HEK293 (cell line): ENCODE data around the gene BCAS3.

Experiments used
- KLF10 ChIP-seq: fragments of 450-650 bp; IDR thresholded peaks from 2 replicates; pipeline ENCODE4 v1.5.1; 2018; ENCODE audit warnings: missing biosample characterization, mild to moderate bottlenecking, missing genetic modification characterization
- ZBTB48 ChIP-seq: fragments of 450-650 bp; formaldehyde crosslinking; IDR thresholded peaks from 2 replicates; pipeline ENCODE4 v1.5.1; 2016; ENCODE audit warnings: missing biosample characterization, missing genetic modification characterization
- ZNF16 ChIP-seq: fragments of 450-650 bp; formaldehyde crosslinking; IDR thresholded peaks from 2 replicates; pipeline ENCODE4 v1.5.1; 2016; ENCODE audit warnings: low read depth, missing biosample characterization, missing genetic modification characterization
- TF ChIP-seq, protein P1 (sequence below): fragments of 450-650 bp; formaldehyde crosslinking; IDR thresholded peaks from 2 replicates; pipeline ENCODE4 v1.5.1; 2016; ENCODE audit warnings: missing biosample characterization, missing genetic modification characterization
- TF ChIP-seq, protein P2 (sequence below): fragments of 450-650 bp; formaldehyde crosslinking; IDR thresholded peaks from 2 replicates; pipeline ENCODE4 v1.5.1; 2016; ENCODE audit warnings: missing biosample characterization, missing genetic modification characterization
- TF ChIP-seq, protein P3 (sequence below): fragments of 450-650 bp; formaldehyde crosslinking; IDR thresholded peaks from 2 replicates; pipeline ENCODE4; 2016; ENCODE audit warnings: missing biosample characterization, missing genetic modification characterization
- TF ChIP-seq, protein P4 (sequence below): fragments of 450-650 bp; formaldehyde crosslinking; IDR thresholded peaks from 2 replicates; pipeline ENCODE4 v1.5.1; 2016; ENCODE audit warnings: missing biosample characterization, missing genetic modification characterization, low read depth

DNA sequence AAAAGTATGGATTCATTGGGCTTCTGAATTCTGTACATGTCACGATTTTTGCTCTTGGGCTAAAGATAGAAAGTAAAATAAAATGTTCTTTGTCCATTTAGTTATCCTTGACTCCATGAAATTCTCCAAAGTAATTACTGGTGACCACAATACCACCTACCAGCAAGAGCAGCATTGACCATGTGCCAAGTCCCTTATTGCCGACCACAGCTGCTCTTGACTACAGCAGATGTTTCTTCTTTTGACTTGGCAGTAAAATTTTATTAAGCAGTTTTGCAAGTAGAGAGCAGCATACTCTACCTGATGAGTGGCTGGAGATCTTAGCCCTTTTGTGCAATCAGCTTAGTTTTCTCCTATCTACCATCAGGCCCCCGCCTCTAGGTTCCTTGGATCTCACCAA, 569.8 kb downstream of the BCAS3 start:
- TF ChIP-seq ZBTB48 (no peak), ZNF16 (tag by site-specific recombination) (no peak), KLF10 (no peak)
- TF ChIP-seq, protein P1, sequence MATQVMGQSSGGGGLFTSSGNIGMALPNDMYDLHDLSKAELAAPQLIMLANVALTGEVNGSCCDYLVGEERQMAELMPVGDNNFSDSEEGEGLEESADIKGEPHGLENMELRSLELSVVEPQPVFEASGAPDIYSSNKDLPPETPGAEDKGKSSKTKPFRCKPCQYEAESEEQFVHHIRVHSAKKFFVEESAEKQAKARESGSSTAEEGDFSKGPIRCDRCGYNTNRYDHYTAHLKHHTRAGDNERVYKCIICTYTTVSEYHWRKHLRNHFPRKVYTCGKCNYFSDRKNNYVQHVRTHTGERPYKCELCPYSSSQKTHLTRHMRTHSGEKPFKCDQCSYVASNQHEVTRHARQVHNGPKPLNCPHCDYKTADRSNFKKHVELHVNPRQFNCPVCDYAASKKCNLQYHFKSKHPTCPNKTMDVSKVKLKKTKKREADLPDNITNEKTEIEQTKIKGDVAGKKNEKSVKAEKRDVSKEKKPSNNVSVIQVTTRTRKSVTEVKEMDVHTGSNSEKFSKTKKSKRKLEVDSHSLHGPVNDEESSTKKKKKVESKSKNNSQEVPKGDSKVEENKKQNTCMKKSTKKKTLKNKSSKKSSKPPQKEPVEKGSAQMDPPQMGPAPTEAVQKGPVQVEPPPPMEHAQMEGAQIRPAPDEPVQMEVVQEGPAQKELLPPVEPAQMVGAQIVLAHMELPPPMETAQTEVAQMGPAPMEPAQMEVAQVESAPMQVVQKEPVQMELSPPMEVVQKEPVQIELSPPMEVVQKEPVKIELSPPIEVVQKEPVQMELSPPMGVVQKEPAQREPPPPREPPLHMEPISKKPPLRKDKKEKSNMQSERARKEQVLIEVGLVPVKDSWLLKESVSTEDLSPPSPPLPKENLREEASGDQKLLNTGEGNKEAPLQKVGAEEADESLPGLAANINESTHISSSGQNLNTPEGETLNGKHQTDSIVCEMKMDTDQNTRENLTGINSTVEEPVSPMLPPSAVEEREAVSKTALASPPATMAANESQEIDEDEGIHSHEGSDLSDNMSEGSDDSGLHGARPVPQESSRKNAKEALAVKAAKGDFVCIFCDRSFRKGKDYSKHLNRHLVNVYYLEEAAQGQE: no peak
- TF ChIP-seq, protein P2, sequence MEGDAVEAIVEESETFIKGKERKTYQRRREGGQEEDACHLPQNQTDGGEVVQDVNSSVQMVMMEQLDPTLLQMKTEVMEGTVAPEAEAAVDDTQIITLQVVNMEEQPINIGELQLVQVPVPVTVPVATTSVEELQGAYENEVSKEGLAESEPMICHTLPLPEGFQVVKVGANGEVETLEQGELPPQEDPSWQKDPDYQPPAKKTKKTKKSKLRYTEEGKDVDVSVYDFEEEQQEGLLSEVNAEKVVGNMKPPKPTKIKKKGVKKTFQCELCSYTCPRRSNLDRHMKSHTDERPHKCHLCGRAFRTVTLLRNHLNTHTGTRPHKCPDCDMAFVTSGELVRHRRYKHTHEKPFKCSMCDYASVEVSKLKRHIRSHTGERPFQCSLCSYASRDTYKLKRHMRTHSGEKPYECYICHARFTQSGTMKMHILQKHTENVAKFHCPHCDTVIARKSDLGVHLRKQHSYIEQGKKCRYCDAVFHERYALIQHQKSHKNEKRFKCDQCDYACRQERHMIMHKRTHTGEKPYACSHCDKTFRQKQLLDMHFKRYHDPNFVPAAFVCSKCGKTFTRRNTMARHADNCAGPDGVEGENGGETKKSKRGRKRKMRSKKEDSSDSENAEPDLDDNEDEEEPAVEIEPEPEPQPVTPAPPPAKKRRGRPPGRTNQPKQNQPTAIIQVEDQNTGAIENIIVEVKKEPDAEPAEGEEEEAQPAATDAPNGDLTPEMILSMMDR (tag by site-specific recombination): 0 out of 2 replicates have a peak, but pooled peaks have one; percentile 10
- TF ChIP-seq, protein P3, sequence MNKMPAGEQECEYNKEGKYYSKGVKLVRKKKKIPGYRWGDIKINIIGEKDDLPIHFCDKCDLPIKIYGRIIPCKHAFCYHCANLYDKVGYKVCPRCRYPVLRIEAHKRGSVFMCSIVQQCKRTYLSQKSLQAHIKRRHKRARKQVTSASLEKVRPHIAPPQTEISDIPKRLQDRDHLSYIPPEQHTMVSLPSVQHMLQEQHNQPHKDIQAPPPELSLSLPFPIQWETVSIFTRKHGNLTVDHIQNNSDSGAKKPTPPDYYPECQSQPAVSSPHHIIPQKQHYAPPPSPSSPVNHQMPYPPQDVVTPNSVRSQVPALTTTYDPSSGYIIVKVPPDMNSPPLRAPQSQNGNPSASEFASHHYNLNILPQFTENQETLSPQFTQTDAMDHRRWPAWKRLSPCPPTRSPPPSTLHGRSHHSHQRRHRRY (tag by site-specific recombination): no peak
- TF ChIP-seq, protein P4, sequence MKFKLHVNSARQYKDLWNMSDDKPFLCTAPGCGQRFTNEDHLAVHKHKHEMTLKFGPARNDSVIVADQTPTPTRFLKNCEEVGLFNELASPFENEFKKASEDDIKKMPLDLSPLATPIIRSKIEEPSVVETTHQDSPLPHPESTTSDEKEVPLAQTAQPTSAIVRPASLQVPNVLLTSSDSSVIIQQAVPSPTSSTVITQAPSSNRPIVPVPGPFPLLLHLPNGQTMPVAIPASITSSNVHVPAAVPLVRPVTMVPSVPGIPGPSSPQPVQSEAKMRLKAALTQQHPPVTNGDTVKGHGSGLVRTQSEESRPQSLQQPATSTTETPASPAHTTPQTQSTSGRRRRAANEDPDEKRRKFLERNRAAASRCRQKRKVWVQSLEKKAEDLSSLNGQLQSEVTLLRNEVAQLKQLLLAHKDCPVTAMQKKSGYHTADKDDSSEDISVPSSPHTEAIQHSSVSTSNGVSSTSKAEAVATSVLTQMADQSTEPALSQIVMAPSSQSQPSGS (tag by site-specific recombination): no peak
